ENCODE results near the gene PRPF8. TPM values are rescaled to one million over a fixed set of nuclear protein-coding genes. Genes with fewer than 3 reads are reported as not detected.
"Not testable (repeated sequence)": the region's sequence is repeated elsewhere in the genome, so short reads cannot be mapped to it uniquely, and the experiment has no call there.

The PRPF8 gene
- total RNA-seq, 1 donor from 2014 or later, result 97.8 TPM

DNA sequence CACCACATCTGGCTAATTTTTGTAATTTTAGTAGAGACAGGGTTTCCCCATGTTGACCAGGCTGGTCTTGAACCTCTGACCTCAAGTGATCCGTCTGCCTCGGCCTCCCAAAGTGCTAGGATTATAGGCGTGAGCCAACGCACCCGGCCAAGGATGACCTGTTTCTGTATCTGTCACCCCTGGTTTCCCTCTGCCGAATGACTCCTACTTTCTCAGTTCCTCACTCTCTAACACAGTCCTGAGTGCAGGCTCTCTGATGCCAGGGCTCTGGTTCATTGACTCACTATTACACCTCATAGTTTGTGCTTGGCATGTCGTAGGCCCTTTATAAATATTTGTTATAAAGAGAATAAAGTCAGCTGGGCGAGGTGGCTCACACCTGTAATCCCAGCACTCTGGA lies 10.7 kb upstream of the PRPF8 start:
- ATAC-seq, result no peak
- no peak for DNase-seq (ENCODE audit: low spot score)

DNA sequence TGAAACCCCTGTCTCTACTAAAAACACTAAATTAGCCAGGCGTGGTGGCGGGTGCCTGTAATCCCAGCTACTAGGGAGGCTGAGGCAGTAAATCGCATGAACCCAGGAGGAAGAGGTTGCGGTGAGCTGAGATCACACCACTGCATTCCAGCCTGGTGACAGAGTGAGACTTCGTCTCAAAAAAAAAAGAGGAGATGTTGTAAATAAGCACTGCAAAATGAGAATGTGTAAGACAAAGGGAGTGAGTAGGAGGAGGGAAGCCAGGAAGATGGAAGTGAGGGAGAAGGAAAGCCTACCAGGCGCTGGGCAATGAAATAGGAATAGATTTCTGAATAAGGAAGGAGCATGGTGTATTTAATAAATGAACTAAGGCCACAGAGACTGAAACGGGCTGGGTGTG lies 8.7 kb upstream of the PRPF8 start:
- ATAC-seq, result no peak

DNA sequence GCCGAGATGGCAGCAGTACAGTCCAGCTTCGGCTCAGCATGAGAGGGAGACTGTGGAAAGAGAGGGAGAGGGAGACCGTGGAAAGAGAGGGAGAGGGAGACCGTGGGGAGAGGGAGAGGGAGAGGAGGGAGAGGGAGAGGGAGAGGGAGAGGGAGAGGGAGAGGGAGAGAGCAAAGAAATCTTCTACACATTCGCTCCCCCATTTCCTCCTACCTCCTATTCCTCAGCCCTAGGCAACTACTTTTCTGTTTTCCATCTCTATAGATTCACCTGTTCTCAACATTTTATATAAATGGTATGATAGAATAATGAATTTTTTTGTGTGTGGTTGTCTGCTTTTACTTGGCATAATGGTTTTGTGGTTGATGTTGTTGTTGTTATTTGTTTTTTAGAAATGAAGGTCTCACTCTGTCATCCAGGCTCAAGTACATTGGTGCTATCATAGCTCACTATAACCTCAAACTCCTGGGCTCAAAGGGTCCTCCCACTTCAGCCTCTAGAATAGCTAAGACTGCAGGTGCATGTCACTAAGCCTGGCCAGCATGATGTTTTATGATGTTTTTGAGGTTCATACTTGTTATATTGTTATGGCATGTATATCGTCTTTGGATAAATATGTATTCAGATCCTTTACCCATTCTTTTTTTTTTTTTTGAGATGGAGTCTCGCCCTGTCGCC lies 6.0 kb upstream of the PRPF8 start:
- ATAC-seq (no peak), DNase-seq (ENCODE audit: low spot score) (no peak)

More for the DNA sequence above, 8.7 kb upstream of the PRPF8 start:
- no peak for DNase-seq (ENCODE audit: low spot score)

DNA sequence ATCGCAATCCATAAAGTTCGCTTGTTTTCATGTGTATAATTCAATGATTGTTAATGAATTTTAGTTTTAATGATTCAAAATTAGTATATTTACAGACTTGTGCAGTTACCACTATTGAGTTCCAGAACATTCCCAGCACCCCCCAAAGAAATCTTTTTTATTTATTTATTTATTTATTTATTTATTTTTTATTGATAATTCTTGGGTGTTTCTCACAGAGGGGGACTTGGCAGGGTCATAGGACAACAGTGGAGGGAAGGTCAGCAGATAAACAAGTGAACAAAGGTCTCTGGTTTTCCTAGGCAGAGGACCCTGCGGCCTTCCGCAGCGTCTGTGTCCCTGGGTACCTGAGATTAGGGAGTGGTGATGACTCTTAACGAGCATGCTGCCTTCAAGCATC lies 3.7 kb upstream of the PRPF8 start:
- ATAC-seq; DNase-seq (ENCODE audit: low spot score): not testable (repeated sequence)

- ATAC-seq, result no peak
- DNase-seq (ENCODE audit: low spot score), result no peak
Observed at GRCh38 chr17:1686086-1686485, 1.4 kb upstream of the PRPF8 start.

DNA sequence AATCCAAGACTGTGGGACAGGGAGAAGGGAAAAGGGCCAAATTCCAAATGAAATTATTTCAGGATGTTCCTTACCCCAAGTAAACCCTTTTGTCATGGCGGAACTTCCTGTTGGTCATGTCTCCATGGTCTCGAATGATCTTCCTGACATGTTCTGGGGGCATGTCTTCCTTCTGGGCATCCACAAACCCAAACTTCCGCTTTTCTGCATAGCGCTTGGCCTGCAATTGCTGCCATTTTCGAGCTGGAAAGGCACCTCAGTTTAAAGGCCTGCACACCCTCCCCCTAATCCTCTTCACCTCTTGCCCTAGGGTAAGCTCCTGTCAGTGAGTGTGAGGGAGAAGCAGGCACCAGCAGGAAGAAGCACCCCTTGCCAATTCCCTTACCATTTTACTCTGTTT lies 1.2 kb downstream of the PRPF8 start:
- DNase-seq (ENCODE audit: low spot score), result no peak
- no peak for ATAC-seq

- DNase-seq (ENCODE audit: low spot score) (no peak), ATAC-seq (no peak)
Observed at GRCh38 chr17:1676401-1676800, 8.3 kb downstream of the PRPF8 start.

GRCh38 chr17:1673041-1673785 lies 11.5 kb downstream of the PRPF8 start:
- no peak for DNase-seq (ENCODE audit: low spot score)
- no peak for ATAC-seq

- not testable (repeated sequence) for DNase-seq (ENCODE audit: low spot score); ATAC-seq
Observed at GRCh38 chr17:1663934-1664333, 20.7 kb downstream of the PRPF8 start.

DNA sequence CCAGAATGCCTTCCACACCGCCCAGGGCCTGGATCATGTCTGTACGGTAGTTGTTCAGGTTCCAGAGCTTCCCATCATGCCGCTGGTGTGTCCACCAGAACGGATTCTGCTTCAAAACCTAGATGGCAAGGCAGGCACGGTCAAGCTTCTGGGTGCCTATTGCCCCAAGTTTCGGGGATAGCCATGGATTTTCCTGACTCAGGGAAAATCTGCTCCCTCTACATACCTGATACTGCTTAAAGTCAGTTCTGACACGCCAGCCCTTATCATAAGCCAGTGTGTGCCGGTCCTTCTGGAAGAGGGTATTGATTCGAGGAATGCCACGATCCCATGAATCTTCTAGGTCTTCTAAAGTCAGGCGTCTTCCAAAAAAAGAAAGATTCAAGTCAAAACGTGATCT lies 23.6 kb downstream of the PRPF8 start:
- ATAC-seq, result no peak
- no peak for DNase-seq (ENCODE audit: low spot score)

DNA sequence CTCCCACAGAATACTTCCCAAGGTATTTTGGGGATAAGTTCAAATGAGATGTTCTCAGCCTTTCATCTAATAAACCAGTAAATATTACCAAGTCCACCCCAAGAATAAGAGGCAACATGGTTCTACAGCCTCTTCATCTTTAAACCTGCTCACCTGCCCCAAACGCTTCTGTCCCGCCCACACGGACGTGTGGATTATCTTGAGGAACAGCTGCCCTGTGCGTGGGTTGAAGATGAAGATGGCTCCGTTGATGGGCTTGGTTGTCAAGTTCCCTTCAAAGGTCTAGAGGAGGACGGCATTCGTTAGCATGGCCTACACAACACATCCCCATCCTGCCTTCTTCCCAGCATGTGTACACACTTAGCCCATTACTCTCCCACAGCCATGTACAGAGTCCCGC lies 26.6 kb downstream of the PRPF8 start:
- ATAC-seq (no peak), DNase-seq (ENCODE audit: low spot score) (no peak)

- ATAC-seq (no peak), DNase-seq (ENCODE audit: low spot score) (no peak)
Observed at GRCh38 chr17:1653735-1654134, 30.9 kb downstream of the PRPF8 start.

DNA sequence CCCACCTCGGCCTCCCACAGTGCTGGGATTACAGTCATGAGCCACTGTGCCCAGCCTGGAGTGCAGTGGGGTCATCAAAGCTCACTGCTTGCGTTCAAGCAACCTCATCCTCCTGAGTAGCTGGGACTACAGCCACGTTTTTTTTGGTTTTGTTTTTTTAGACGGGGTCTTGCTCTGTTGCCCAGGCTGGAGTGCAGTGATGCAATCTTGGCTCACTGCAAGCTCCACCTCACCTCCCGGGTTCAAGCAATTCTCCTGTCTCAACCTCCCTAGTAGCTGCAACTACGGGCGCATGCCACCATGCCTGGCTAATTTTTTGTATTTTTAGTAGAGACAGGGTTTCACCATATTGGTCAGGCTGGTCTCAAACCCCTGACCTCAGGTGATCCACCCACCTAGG lies 31.9 kb downstream of the PRPF8 start:
- DNase-seq (ENCODE audit: low spot score); ATAC-seq: not testable (repeated sequence)

DNA sequence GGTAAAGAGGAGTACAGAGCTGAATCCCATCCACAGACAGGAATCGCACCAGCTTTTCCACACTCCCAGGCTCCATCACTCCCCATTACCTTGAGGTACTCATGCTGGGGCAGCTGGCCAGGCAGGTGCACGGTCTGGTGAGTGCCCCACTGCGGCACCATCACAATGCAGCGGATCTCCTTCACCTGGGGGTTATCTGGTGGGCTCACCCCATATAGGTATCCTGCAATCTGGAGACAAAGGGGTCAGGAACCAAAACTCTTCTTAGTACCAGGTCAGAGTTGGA lies 33.2 kb downstream of the PRPF8 start:
- DNase-seq (ENCODE audit: low spot score) (no peak), ATAC-seq (no peak)

DNA sequence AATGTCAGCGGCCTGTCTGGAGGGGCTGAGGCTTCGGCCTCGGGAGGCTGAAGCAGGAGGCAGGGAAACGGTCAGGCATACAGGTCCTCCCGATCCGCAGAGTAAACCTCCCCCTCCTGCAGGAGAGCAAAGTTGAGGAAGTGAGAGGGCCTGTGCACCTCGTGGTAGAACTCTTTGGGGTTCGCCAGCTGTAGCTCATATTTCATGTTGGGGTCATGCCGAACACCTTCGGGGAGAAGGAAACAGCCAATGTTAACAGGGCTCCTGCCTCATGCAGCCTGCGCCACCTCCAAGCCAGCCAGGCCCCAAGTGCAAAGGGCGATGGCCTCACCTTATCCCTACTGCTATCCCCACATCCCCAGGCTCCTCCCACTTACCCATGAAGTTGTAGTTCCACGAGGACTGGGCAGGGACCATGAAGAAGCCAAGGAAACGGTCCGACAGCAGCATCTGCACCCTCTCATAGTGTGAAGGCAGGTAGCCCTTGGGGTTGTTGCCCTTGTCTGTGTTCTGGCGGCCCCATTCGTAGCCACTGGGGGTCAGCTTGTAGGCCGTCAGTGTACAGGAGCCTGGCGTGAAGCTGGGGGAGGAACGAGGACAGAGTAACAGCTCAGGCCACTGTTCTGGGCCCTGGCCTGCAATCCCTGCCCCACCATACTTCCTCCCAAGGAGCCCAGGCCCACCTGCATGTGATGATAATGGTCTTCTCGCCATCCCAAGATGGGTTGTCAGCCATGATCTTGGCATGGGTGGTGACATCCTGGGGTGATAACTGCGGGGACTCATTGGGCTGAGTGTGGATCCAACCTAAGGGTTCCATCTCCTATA lies 33.7 kb downstream of the PRPF8 start:
- DNase-seq (ENCODE audit: low spot score), result peak; percentile 85

GRCh38 chr17:1649844-1650501 lies 34.7 kb downstream of the PRPF8 start, which contains the start of gene RILP:
TSS of gene RILP (minus strand) at chr17:1649866. CDS start at chr17:1649804, 62 bp downstream.
- DNase-seq (ENCODE audit: low spot score) (peak; percentile 98), ATAC-seq (peak; percentile 70)

More for the DNA sequence above, 33.7 kb downstream of the PRPF8 start:
- ATAC-seq, result peak; percentile 41

DNA sequence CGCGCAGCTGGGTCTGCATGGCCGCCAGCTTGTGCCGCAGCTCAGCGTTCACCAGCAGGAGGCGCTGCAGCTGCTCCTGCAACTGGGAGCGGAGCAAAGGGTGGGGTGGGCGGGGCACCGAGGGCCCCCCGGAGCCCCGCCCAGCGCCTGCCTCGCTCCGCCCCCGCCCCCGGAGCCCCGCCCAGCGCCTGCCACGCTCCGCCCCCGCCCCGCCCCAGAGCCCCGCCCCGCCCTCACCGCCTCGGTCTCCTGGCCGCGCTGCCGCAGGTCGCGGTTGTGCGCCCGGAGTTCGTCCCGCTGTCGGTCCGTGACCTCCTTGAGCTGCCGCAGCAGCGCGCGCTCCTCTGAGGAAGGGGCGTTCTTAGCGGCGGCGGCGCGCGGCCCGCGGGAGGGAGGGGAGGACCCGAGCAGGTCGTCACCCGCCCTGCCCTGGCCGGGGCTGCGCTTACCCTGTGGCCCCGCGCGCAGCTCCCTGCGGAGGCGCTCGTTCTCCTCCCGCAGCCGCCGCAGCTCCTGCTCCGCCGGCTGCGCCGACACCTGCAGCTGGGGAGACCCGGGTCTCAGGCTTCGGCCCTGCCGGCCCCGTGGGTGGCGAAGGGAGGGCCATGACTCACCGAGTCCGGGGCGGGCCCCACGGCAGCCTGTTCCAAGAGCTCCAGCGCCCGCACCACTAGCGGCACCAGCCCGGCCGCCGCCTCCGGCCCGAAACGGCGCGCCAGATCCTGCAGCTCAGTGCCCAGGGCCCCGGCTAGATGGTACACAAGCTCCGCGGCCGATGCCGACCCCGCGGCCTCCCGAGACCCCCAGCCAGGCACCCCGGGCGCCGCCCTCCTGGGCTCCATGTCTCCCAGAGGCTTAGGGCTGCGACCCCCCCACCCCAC lies 35.5 kb downstream of the PRPF8 start:
- ATAC-seq, result peak; percentile 66
- DNase-seq (ENCODE audit: low spot score), result peak; percentile 96

DNA sequence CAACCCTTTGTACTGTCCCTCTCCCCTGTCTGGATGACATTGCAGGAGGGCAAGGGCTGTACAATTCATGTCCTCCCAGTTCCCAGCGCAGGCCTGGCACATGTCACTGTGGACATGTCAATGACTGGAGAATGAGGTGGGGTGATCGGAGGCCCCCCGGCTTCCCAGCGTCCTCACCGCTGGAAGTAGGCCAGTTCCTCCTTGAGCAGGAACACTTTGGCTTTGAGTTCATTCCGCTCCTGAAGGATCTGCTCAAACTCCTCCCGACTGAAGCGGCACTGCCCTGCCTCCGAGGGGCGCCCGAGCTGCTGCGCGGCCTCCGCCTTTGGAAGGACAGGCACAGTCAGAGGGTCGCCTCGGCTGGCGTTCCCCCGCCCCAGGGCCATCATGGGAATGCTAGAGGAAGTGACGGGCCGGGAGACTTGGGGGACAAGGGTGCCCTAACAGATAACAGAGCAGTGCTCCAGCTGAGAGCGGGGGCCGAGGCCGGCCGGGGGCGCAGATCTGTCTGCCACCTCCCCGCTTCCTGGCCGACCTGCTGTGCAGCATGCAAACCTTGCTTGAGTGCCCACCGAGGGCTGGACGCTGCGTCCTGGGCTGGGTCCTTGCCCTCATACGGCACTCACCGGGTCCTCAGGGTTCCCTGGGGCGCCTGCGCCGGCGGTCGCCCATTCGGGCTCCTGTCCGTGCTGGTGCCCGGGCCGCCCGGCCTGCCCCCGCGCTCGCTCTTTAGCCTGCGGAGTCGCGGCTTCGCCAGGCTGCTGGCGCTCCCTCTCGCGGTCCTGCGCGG lies 36.3 kb downstream of the PRPF8 start:
- no peak for DNase-seq (ENCODE audit: low spot score)
- ATAC-seq, result no peak

DNA sequence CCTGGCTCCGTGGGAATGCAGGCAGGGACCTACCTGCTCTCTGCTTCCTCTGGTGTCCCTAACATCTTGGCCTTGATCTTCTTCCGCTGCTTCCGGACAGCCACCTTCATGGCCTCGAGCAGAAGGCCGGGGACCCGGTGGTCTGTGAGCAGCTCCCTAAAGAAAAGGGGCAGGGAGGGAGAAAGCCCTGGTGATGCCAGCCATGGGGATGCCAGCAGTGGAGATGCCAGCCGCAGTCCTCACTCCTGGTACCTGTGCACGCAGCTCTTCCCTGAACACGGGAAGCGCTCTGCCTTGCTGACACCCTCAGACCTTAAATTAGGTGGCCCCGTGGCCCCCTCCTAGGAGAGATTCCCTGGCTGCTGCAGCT lies 36.9 kb downstream of the PRPF8 start:
- DNase-seq (ENCODE audit: low spot score) (no peak), ATAC-seq (no peak)
